GM12873 (cell line): ENCODE results near the gene MACROD2.

Experiments used
- CTCF ChIP-seq: IDR thresholded peaks from 2 replicates; pipeline ENCODE4 v1.5.1; 2012; ENCODE audit warnings: low read depth, mild to moderate bottlenecking, moderate library complexity, low read length, control low read depth; ENCODE audit not compliant: insufficient read depth; ENCODE audit errors: missing control alignments

MACROD2 gene

GRCh38 chr20:15807271-15807670 lies 1812.0 kb downstream of the MACROD2 start:
- no peak for TF ChIP-seq CTCF

GRCh38 chr20:15811951-15812350 lies 1816.6 kb downstream of the MACROD2 start:
- no peak for TF ChIP-seq CTCF

GRCh38 chr20:15812696-15813095 lies 1817.4 kb downstream of the MACROD2 start:
- no peak for TF ChIP-seq CTCF

GRCh38 chr20:15814360-15814759 lies 1819.0 kb downstream of the MACROD2 start:
- no peak for TF ChIP-seq CTCF

GRCh38 chr20:15814911-15815310 lies 1819.6 kb downstream of the MACROD2 start:
- TF ChIP-seq CTCF = no peak

GRCh38 chr20:15817351-15817750 lies 1822.0 kb downstream of the MACROD2 start:
- no peak for TF ChIP-seq CTCF

- no peak for TF ChIP-seq CTCF
Observed at GRCh38 chr20:15818651-15819071, 1823.3 kb downstream of the MACROD2 start.
